HUDEP-2 (cell line): ENCODE measurements around the gene MYO1C.
"Not testable (repeated sequence)": the region's sequence is repeated elsewhere in the genome, so short reads cannot be mapped to it uniquely, and the experiment has no call there.

Source experiments
- DNase-seq, 76 experiments: peaks; one replicate each; lab custom pipeline; 2025; ENCODE audit not compliant: unreplicated experiment in 76 of 76; lab: John Stamatoyannopoulos, UW

MYO1C gene

DNA sequence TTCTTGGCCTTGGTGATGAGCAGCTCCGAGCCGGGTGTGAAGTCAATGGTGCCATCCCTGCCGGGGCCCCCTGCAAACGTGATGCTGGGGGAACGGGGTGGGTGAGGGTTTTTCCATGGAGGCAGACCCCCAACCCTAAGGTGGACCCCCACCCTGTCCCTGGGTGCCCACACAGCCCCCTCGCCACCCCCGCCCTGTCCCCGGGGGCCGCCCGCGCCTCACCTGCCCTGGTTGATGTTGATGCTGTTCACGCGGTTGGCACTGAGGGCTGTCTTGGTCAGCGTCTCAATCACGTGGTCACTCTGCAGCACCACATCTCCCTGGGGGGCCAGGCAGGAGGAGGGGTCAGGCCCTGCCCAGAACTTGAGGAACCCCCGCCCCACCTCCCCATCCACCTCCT is 25.2 kb downstream of the MYO1C start:
- DNase-seq = no peak

DNA sequence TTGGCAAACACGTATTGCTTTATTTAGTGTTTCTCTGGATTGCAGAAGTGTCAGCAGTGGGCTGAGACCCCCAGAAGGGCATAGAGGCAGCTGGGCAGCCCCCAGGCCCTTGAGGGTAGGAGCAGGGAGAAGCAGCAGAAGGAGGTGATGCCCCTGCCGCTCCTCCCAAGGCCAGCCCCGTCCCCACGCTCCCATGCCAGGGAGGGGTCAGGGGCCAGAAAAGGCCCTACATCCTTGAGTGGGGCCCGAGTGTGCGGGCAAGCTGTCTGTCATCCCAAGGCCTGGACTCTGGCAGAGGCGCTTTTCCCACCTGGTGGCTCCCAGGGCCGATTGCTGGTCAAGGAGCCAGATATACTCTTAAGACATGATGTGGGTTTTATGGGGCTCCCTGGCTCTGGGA is 28.3 kb downstream of the MYO1C start:
- DNase-seq = no peak

DNA sequence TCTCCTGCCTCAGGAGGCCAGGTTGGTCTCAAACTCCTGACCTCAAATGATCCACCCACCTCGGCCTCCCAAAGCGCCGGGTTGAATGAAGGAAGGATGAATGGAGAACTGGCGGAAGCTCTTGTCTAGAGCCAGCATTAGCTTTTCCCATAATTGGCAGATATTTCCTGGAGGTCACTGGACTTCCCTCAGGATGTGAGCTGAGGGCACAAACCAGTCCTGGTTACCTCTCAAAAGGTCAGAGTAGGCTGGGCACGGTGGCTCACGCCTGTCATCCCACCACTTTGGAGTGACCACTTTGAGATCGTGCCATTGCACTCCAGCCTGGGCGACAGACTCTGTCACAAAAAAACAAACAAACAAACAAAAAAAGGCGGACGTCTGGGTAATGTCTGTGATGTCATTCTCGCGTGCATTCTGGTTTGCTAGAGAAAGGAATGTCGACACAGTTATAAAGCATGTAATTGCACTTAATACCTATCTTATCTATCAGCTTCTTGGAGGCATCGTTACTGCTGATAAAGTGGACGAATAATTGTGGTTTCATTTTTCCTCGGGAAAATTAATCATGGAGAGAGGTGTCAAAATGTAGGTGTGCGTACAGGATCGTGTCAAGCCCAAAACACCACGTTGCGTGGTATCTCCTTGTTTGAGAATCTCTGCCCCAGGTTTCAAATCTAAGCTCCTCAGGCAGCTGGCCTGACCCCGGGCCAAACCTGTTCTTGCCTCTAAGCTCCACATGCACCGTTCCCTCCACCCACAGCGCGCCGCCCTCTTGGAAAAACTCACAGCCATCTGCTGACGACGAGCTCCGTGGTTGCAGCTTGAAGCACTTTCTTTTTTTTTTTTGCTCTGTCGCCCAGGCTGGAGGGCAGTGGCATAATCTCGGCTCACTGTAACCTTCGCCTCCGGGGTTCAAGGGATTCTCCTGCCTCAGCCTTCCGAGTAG is 30.0 kb downstream of the MYO1C start:
- no peak for DNase-seq

DNA sequence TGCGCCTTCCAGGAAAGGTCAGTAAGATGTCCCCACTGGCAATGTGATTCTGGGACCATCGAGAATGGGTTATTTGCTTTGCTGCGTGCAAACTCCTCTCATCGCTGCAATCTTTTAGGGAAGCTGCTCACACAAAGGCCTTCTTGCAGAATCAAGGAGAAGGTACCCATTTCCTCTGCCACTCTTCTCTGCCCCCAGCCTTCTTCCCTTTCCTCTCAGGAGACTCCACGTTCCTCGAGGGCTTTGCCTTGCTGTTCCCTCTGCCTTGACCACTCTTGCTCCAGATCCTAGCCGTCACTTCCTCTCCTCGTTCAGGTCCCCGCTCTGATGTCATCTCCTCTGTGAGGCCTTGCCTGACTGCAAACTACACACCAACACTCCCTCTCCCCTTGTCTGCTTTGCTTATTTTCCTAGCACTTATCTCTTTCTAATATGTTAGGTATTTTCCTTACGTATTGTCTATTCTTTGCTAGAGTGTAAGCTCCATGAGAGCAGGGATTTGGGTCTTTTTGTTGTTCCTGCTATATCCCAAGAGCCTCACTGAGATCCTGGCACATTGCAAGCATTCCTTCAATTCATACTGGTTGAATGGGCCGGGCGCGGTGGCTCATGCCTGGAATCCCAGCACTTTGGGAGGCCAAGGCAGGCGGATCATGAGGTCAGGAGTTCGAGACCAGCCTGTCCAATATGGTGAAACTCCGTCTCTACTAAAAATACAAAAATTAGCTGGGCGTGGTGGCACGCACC is 31.1 kb downstream of the MYO1C start:
- no peak for DNase-seq

DNA sequence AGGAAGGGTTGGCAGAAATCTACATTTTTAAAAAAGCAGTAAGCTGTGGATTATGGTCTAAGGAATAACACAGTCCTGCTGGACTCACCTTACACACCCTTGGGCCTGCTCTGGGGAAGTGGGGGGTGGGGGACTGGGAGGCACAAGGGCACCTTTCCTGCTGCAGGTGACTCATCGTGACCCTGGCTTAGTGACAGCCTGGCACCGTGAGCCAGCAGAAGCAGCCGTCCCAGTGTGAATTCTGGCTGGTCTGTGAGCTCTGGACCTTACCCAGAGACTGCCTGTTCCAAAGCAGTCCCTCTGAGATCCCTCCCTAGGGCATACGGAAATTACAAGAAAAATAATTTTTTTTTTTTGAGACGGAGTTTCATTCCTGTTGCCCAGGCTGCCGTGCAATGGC is 32.3 kb downstream of the MYO1C start:
- peak in 2 of 76 experiments; percentile 7 to 9 for DNase-seq

DNA sequence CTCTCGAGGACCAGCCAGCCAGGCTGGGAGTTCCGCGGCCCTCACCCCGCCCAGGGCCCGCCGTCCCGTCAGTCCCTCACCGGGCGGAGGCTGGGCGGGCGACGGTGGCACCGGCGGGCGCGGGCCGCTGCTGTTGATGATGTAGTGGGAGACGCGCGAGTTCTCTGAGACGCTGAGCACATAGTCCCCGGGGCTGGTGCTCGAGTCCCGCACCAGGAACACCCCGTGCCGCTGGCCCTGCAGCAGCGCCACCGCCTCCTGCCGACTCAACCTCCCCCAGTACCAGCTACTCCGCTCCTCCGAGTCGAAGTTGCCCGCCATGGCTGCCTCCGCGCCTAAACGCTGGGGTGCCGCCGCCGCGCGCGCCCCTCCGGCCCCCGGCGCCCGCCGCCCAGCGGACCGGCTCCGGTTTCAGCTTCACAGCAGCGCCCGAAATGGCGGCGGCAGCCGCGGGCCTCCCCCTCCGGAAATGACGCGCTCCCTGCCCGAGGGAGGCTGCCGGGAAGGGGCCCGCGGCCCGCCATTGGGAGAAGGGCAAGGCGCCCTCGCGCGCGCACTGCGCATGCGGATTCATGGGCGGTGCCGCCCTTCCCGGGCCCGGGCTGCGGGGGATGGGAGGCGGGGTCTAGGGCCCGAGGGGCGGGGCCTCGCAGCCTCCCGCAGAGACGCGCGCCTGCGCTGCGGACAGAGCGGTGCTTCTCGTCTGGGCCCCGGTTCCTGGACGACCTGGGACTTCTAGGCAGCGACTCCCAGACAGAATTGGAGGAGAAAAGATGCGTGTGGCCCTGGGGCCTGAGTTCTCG is 36.5 kb downstream of the MYO1C start, which contains the start of gene CRK:
Gene CRK, minus strand, starts transcription at position 436 of the 803 bp plus-strand sequence. Its CDS starts 115 bp downstream, at position 321.
- DNase-seq = peak in 75 of 76 experiments; percentile 44 to 98 (median 93)

DNA sequence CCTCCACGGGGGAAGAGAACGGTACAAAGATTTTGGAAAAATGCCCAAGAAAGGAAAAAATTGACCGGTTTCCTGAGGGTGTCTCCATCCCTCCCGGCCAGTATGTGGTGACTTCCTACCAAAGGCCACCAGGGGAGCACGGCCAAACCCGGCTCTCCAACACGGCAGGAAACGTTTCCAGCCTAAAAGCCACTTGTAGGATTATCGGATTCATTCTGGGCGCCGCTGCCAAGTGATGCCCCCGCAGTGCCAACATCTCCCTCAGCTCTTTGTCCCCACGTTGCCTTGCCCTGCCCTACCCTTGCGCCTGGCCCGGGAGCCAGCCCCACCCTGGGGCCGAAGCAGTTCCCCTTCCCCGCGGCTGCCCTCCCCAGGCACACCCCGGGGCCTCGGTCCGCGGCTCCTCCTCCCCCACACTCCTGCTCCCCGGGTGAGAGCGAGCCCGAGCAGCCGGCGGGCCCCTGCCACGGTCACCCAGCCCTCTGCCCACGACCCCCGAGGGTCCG is 37.1 kb downstream of the MYO1C start:
- peak in 58 of 76 experiments; percentile 9 to 67 (median 38) for DNase-seq

DNA sequence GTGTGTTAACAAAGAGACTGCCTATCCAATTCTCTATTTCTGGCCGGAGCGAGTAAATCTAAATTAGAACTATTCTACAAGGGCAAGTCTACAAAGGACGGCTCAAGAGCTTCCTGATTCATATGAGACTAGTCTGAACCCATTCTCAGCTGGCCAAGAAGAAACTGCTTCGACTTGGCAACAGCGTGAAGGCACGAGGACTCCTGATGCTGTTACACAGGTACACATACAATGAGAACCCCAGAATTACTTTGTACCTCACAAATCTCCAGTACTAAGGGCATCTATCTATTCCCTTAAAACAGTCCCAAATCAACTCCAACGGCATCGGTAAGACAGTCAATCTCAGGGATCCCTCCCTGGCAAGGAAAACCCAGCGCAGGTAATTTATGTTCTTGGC is 37.9 kb downstream of the MYO1C start:
- DNase-seq = no peak

DNA sequence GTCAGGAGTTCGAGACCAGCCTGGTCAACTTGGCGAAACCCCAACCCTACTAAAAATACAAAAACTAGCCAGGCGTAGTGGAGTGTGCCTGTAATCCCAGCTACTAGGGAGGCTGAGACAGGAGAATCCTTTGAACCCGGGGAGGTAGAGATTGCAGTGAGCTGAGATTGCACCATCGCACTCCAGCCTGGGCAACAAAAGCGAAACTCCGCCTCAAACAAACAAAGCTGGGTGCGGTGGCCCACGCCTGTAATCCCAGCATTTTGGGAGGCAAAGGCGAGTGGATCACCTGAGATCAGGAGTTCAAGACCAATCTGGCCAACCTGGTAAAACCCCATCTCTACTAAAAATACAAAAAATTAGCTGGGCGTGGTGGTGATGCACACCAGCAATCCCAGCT is 38.8 kb downstream of the MYO1C start:
- not testable (repeated sequence) for DNase-seq

DNA sequence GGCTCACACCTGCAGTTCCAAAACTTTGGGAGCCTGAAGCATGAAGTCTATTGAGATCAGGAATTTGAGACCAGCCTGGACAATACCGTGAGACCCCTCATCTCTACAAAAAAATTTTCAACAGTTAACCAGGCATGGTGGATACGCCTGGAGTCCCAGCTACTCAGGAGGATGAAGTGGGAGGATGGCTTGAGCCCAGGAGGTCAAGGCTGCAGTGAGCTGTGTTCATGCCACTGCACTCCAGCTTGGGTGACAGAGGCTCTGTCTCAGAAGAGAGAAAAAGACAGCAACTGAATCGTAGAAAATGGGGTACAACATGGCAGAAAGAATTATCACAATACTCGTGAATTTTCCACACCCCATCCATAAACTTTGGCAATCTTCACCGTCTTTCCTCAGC is 39.6 kb downstream of the MYO1C start:
- no peak for DNase-seq

DNA sequence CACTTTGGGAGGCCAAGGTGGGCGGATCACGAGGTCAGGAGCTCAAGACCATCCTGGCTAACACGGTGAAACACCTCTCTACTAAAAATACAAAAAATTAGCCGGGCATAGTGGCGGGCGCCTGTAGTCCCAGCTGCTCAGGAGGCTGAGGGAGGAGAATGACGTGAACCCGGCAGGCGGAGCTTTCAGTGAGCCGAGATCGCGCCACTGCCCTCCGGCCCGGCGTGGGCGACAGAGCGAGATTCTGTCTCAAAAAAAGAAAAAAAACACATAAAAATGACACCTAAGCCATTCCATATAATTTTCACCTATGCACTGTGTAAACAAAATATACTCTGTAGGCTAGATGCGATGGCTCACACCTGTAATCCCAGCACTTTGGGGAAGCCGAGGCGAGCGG is 42.2 kb downstream of the MYO1C start:
- DNase-seq = not testable (repeated sequence)

DNA sequence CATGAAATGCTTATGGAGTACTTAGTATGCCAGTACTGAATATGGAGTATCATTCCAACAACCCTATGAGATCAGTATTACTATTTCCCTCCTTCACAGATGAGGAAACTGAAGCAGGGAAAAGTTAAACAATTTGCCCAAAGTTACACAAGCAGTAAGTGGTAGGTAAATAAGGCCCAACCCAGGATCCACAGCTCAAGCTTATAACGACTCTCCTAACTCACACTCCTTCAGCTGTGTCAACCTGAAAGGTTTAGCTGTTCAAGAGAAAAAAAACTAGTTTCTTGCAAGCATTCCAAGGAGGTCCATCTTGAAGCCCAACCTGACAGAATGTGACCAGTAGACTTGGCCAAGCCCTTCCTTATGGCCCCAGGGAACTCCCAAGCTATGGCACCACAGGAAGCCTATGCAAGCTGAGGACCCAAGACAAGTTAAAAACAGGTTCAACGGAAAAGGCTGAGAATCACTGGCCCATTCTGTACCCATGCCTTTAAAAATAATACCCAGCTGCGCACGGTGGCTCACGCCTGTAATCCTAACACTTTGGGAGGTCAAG is 43.0 kb downstream of the MYO1C start:
- no peak for DNase-seq

DNA sequence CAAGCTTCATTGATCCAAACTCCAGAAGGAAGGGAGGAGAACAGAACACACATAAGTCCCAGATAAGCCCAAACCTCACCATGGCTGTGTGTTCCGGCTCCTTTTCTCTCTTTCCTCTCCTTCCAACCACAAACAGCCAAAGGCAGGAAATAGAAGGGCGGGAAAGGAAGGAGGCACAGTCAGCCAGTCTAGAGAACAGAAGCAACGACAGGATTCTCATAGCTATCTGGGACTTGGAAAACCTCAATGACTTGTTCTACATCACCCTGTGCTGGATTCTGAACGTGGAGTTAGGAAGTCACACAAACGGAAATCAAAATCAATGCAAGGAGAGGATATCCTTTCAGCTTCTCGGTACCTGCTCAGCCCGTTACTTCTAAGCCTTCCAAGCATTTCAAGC is 45.4 kb downstream of the MYO1C start:
- no peak for DNase-seq

DNA sequence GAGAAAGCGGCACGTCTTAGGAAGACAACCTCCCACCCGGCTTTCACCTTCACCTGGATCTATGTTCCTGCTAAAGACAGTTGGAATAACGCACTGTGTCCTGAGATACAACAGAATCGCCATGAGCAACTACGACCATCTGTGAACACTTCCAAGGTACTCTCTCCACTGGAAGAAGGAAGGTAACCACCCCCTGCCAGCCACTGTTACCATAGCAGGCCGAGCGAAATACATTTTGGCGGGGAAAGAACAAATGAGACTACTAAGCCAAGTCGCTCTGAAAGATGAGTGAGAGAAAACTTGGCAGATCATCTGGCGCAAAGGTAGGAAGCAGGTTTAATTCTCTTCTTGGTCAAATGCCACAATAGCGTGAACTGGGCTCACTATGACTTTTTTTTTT is 46.3 kb downstream of the MYO1C start:
- DNase-seq = no peak

DNA sequence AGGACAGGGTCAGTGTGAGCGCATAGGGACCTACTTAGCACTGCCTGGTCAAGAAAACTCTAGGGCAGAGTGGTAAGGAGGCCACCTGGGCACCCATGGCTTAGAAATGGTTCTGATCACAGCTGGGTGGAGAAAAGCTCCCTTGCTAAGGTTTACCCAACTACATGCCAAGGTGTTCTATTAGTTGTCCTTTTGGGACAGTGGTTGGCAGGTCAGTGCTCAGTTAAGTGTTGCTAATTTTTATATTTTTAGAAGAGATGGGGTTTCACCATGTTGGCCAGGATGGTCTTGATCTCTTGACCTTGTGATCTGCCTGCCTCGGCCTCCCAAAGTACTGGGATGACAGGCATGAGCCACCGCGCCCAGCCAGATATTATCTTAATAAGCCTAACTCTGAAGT is 46.8 kb downstream of the MYO1C start:
- not testable (repeated sequence) for DNase-seq

DNA sequence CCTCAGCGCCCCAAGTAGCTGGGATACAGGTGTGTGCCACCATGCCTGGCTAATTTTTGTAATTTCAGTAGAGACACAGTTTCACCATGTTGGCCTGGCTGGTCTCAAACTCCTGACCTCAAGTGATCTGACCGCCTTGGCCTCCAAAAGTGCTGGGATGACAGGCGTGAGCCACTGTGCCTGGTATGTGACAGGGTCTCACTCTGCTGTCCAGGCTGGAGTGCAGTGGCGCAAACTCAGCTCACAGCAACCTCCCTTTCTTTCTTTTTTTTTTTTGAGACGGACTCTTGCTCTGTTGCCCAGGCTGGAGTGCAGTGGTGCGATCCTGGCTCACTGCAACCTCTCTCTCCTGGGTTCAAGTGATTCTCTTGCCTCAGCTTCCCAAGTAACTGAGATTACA is 49.8 kb downstream of the MYO1C start:
- not testable (repeated sequence) for DNase-seq

DNA sequence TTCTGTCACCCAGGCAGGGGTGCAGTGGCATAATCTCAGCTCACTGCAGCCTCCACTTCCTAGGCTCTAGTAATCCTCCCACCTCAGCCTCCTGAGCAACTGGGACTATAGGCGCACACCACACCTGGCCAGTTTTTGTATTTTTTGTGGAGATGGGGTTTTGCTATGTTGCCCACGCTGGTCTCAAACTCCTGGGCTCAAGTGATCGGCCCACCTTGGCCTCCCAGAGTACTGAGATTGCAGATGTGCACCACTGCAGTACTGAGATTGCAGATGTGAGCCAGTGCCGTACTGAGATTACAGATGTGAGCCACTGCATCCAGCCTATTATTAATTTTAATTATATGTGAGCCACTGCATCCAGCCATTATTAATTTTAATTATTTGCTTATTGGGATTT is 50.3 kb downstream of the MYO1C start:
- no peak for DNase-seq

DNA sequence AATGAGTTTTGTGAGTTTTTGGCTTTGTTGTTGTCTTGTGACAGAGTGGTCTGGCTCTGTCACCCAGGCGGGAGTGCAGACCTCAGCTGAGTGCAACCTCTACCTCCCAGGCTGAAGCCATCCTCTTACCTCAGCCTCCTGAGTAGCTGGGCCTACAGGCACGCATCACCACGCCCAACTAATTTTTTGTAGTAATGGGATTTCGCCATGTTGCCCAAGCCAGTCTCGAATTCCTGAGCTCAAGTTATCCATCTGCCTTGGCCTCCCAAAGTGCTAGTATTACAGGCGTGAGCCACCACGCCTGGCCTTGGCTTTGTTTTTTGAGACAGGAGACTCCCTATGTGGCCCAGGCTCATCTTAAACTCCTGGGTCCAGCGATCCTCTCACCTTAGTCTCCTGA is 51.6 kb downstream of the MYO1C start:
- no peak for DNase-seq

DNA sequence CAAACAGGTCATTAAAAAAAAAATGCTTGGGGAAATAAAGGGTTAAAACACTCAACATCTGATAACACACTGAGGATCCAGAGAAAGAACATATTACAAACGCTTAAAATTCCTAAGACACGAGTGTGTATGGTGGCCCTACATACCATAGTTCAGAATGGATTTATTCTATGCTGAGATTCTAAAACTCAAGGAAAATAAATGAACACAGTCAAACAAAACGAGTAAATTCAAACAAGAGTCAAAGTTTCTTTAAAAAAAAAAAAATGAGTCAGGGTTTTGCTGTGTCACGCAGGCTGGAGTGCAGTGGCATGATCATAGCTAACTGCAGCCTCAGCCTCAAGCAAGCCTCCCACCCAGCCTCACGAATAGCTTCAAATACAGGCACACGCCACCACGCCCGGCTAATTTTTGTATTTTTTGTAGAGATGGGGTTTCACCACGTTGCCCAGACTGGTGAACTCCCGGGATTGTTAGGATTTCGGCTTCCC is 53.8 kb downstream of the MYO1C start:
- DNase-seq = peak in 27 of 76 experiments; percentile 5 to 47 (median 19)

DNA sequence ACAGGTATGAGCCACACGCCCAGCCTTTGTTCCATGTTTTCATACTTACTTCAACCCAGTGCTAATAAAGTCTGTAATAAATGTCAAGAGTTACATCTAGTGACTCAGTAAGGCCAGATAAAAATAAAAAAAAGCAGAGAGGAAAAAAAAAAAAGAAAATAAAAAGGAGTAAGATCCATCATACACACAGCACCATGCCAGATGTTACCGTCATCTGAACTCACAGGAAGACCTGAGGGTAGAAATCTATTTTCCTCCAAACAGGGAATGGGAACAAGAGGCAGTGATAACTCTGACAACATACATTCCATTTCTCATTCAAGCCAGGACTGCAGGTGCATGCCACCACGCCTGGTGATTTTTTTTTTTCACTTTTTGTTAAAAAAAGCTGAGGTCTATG is 57.2 kb downstream of the MYO1C start:
- no peak for DNase-seq
